GM06990 (cell line): ENCODE results near the gene ZNF584.
"Not testable (repeated sequence)": the region's sequence is repeated elsewhere in the genome, so short reads cannot be mapped to it uniquely, and the experiment has no call there.

Experiments used
- DNase-seq: peaks from one replicate; pipeline ENCODE4 v3.0.0-alpha.2; 2011; ENCODE audit not compliant: insufficient read length; ENCODE audit errors: extremely low read depth
- H3K27me3 ChIP-seq: replicated peaks from 2 replicates; pipeline ENCODE4 v1.6.0; 2011; ENCODE audit warnings: low read length; ENCODE audit not compliant: control insufficient read depth, insufficient read depth
- H3K36me3 ChIP-seq: 2 replicates; pipeline ENCODE4 v1.5.1; 2011; ENCODE audit warnings: low read length; ENCODE audit not compliant: control insufficient read depth, insufficient read depth
- H3K4me3 ChIP-seq: replicated peaks from 2 replicates; pipeline ENCODE4 v1.5.1; 2011; ENCODE audit warnings: low read depth, mild to moderate bottlenecking, control low read depth, low read length
- TF ChIP-seq, protein P1 (sequence below): IDR thresholded peaks from 2 replicates; pipeline ENCODE4 v1.5.1; 2011; ENCODE audit warnings: low read length, control low read depth, mild to moderate bottlenecking, inconsistent platforms; ENCODE audit not compliant: insufficient read depth, poor library complexity, severe bottlenecking

Gene ZNF584

GRCh38 chr19:58367698-58368454, 40.6 kb upstream of the ZNF584 start:
- H3K36me3 ChIP-seq, result no peaks in the 10 kb centered on the region; the same call in 1 of the 2 replicates
- DNase-seq, result no peak
- TF ChIP-seq, protein P1, sequence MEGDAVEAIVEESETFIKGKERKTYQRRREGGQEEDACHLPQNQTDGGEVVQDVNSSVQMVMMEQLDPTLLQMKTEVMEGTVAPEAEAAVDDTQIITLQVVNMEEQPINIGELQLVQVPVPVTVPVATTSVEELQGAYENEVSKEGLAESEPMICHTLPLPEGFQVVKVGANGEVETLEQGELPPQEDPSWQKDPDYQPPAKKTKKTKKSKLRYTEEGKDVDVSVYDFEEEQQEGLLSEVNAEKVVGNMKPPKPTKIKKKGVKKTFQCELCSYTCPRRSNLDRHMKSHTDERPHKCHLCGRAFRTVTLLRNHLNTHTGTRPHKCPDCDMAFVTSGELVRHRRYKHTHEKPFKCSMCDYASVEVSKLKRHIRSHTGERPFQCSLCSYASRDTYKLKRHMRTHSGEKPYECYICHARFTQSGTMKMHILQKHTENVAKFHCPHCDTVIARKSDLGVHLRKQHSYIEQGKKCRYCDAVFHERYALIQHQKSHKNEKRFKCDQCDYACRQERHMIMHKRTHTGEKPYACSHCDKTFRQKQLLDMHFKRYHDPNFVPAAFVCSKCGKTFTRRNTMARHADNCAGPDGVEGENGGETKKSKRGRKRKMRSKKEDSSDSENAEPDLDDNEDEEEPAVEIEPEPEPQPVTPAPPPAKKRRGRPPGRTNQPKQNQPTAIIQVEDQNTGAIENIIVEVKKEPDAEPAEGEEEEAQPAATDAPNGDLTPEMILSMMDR, result no peak
- no peaks in the 10 kb centered on the region for H3K27me3 ChIP-seq
- no peak overlapping the region for H3K4me3 ChIP-seq

- H3K27me3 ChIP-seq, result no peaks in the 10 kb centered on the region
- TF ChIP-seq, protein P1, result no peak
- DNase-seq, result no peak
Observed at GRCh38 chr19:58368561-58369360, 39.7 kb upstream of the ZNF584 start.

GRCh38 chr19:58372311-58373133, 35.9 kb upstream of the ZNF584 start:
- no peak for DNase-seq
- H3K27me3 ChIP-seq, result no peaks in the 10 kb centered on the region
- no peaks in the 10 kb centered on the region; the same call in 1 of the 2 replicates for H3K36me3 ChIP-seq
- H3K4me3 ChIP-seq, result no peak overlapping the region
- TF ChIP-seq, protein P1, result no peak

More at GRCh38 chr19:58368561-58369360, 39.7 kb upstream of the ZNF584 start:
- H3K4me3 ChIP-seq, result no peak overlapping the region
- no peaks in the 10 kb centered on the region; the same call in 1 of the 2 replicates for H3K36me3 ChIP-seq

GRCh38 chr19:58374200-58374599, 34.2 kb upstream of the ZNF584 start:
- no peak for DNase-seq
- TF ChIP-seq, protein P1, result no peak
- no peak overlapping the region for H3K4me3 ChIP-seq
- no peaks in the 10 kb centered on the region for H3K36me3 ChIP-seq
- H3K27me3 ChIP-seq, result no peaks in the 10 kb centered on the region

DNA sequence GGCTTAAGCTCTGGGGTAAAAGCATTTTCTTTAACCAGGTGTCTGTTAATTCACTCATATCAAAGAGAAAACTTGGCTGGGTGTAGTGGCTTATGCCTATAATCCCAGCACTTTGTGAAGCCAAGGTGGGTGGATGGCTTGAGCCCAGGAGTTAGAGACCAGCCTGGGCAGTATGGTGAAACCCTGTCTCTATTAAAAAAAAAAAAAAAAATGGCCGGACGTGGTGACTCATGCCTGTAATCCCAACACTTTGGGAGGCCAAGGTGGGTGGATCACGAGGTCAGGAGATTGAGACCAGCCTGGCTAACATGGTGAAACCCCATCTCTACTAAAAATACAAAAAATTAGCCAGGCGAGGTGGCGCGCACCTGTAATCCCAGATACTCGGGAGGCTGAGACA, 31.7 kb upstream of the ZNF584 start:
- H3K4me3 ChIP-seq, H3K27me3 ChIP-seq, H3K36me3 ChIP-seq, DNase-seq: not testable (repeated sequence)
